Endothelial cell of umbilical vein (primary cell): ENCODE measurements around the gene SFXN2. TPM values are rescaled to one million over a fixed set of nuclear protein-coding genes. Genes with fewer than 3 reads are reported as not detected.

Experiments
- BruUV-seq: library from RNA; stranded (reverse); fragments of 400-500 nt; replicated peaks from 2 replicates; lab custom pipeline; 2021; lab: Mats Ljungman, UMichigan
- CTCF ChIA-PET: fragments of 300-600, 350-600 bp; sonication (Branson Sonifier 250); formaldehyde crosslinking; loops from one replicate; lab custom pipeline; 2021; ENCODE audit warnings: antibody characterized with exemption, inconsistent platforms; lab: Charles Lee
- POLR2A ChIA-PET: fragments of 300-600, 350-600 bp; sonication (Branson Sonifier 250); formaldehyde crosslinking; loops from one replicate; lab custom pipeline; 2021; ENCODE audit warnings: antibody characterized with exemption, inconsistent platforms; lab: Charles Lee
- DNase-seq: peaks from one replicate; pipeline ENCODE4 v3.0.0-alpha.2; 2011; ENCODE audit warnings: low read depth, low spot score
- FAIRE-seq: peaks from 2 replicates; lab custom pipeline; 2011; peaks lifted over from hg19 to GRCh38; lab: Jason Lieb, UNC
- H2AFZ ChIP-seq: 2 replicates; pipeline ENCODE4 v1.6.0; 2012; ENCODE audit warnings: low read depth, low read length, control low read depth, inconsistent platforms
- H3K27ac ChIP-seq: 2 replicates; pipeline ENCODE4 v1.5.1; 2011; ENCODE audit warnings: low read depth, mild to moderate bottlenecking, control low read depth, low read length, moderate library complexity; ENCODE audit not compliant: insufficient read depth
- H3K27me3 ChIP-seq, 2 experiments: 2 replicates each; pipeline versions ENCODE4 v1.6.0 to v1.6.1; 2011; ENCODE audit warnings: low read length in 2 of 2, mixed read lengths in 1 of 2; ENCODE audit not compliant: control insufficient read depth in 2 of 2, insufficient read depth in 2 of 2
- H3K36me3 ChIP-seq, 2 experiments: 2 replicates in 1 of 2; 3 replicates in 1 of 2; pipeline ENCODE4 v1.5.1; 2011; ENCODE audit warnings: low read length in 2 of 2, mild to moderate bottlenecking in 1 of 2, moderate library complexity in 1 of 2; ENCODE audit not compliant: control insufficient read depth in 2 of 2, insufficient read depth in 2 of 2; ENCODE audit errors: extremely low read depth in 1 of 2
- H3K4me1 ChIP-seq: 3 replicates; pipeline ENCODE4 v1.5.1; 2011; ENCODE audit warnings: mild to moderate bottlenecking, low read length; ENCODE audit not compliant: control insufficient read depth, insufficient read depth; ENCODE audit errors: extremely low read depth
- H3K4me2 ChIP-seq: 2 replicates; pipeline ENCODE4 v1.6.1; 2011; ENCODE audit warnings: low read length, control low read depth, mixed read lengths; ENCODE audit not compliant: insufficient read depth
- H3K4me3 ChIP-seq, 3 experiments: fragments of 200-600 bp in 1 of 3; sonication (generic), shearing (Covaris generic) in 1 of 3; replicated peaks in 1 of 3; 2 replicates each; pipeline ENCODE4 v1.5.1; 2011 to 2016; ENCODE audit warnings: control low read depth in 3 of 3, low read length in 3 of 3, mild to moderate bottlenecking in 2 of 3, inconsistent platforms in 1 of 3, low read depth in 1 of 3, moderate library complexity in 1 of 3; ENCODE audit not compliant: insufficient read depth in 1 of 3
- H3K79me2 ChIP-seq: 2 replicates; pipeline ENCODE4 v1.6.0; 2012; ENCODE audit warnings: low read length, inconsistent platforms; ENCODE audit not compliant: control insufficient read depth, insufficient read depth
- H3K9ac ChIP-seq: replicated peaks from 2 replicates; pipeline ENCODE3; 2011; ENCODE audit warnings: low read length, control low read depth; ENCODE audit not compliant: insufficient read depth; ENCODE audit errors: extremely low read depth
- H3K9me1 ChIP-seq: replicated peaks from 3 replicates; pipeline ENCODE4 v1.6.0; 2011; ENCODE audit warnings: mild to moderate bottlenecking, low read length; ENCODE audit not compliant: control insufficient read depth, insufficient read depth; ENCODE audit errors: extremely low read depth
- H3K9me3 ChIP-seq: replicated peaks from 2 replicates; pipeline ENCODE4 v1.5.1; 2012; ENCODE audit warnings: low read length, inconsistent platforms; ENCODE audit not compliant: control insufficient read depth, insufficient read depth
- H4K20me1 ChIP-seq: replicated peaks from 2 replicates; pipeline ENCODE3; 2011; ENCODE audit warnings: mild to moderate bottlenecking, low read length; ENCODE audit not compliant: control insufficient read depth, insufficient read depth; ENCODE audit errors: extremely low read depth
- EZH2 ChIP-seq: IDR thresholded peaks from 2 replicates; pipeline ENCODE4 v1.6.1; 2012; ENCODE audit warnings: borderline replicate concordance, low read depth, mild to moderate bottlenecking, moderate library complexity, low read length, inconsistent platforms; ENCODE audit not compliant: severe bottlenecking
- GATA2 ChIP-seq: IDR thresholded peaks from 2 replicates; pipeline ENCODE4 v1.7.0; 2011; ENCODE audit warnings: low read depth, mild to moderate bottlenecking, moderate library complexity, mixed read lengths, low read length; ENCODE audit not compliant: insufficient read length, insufficient read depth
- JUN ChIP-seq: IDR thresholded peaks from 2 replicates; pipeline ENCODE4 v1.6.1; 2011; ENCODE audit warnings: borderline replicate concordance, low read depth; ENCODE audit not compliant: insufficient read length, insufficient read depth
- MYC ChIP-seq: IDR thresholded peaks from one replicate; pipeline ENCODE4 v1.6.1; 2011; ENCODE audit warnings: mild to moderate bottlenecking, low read depth, low read length
- POLR2AphosphoS5 ChIP-seq: IDR thresholded peaks from 2 replicates; pipeline ENCODE4 v1.6.1; 2012; ENCODE audit warnings: low read depth, mild to moderate bottlenecking, control low read depth, low read length, moderate library complexity; ENCODE audit not compliant: insufficient read depth
- dilution Hi-C: fragments of 300-500 bp; cut with MboI; formaldehyde crosslinking; loops from one replicate; pipeline ENCODE4 v1.15.0; 2019; ENCODE audit warnings: low sequenced_read_pairs; ENCODE audit not compliant: extremely low pct_ligation_motif_present
- intact Hi-C: fragments of 100-400 bp; cut with micrococcal nuclease; formaldehyde crosslinking; loops from one replicate; pipeline ENCODE4 v1.10.0; 2022
- polyA plus RNA-seq, 4 experiments: library from polyadenylated mRNA; depleted of rRNA in 3 of 4; stranded (reverse) in 3 of 4; unstranded in 1 of 4; fragments of >200 nt; gene quantifications; 2 replicates each; pipeline versions ENCODE4 v1.2.1 to v1.2.3, GENCODE V29; 2011 to 2012; ENCODE audit warnings: missing spikeins in 1 of 4
- total RNA-seq: library from RNA; stranded (reverse); gene quantifications from 2 replicates; pipeline ENCODE4 v1.2.3, GENCODE V29; 2021
- TF ChIP-seq, protein P1 (sequence below): IDR thresholded peaks from 2 replicates; pipeline ENCODE4 v1.6.1; 2011; ENCODE audit not compliant: insufficient read depth, insufficient read length

The SFXN2 gene
- total and polyA plus RNA-seq, 2 donors (not counting 3 experiments of a cell fraction or from before 2014, with no cell fraction given), result 9.8 to 17.0 TPM

DNA sequence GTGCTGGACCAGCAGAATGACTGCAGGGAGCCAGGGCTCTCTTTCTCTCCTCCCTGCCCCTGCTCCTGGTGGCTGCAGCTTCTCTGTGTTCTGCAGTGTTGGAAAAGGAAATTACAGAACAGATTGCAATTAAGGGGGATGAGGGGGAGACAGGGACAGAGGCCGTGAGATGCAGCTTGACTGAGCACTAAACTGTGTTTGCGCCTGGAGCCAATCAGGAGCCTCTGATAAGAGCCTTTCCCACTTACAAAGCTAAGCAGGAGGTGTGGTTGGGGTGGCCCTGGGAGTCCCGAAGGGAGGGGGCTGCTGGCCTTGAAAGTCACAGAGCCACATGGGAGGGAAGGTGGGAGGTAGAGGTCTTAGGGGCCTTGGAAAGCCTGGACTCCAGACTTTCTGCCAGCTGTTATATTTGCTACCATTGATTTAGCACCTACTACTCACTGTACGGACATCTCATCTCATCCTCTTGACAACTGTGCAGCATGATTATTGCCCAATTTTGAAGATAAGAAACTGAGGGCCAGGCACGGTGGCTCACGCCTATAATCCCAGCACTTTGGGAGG is 43.5 kb upstream of the SFXN2 start:
- ChIA-PET CTCF (interaction anchor here (0.9 to 2.7 kb wide), 10 partner anchors 8 to 277 kb away, joined by 3 to 26 read pairs (median 6); partner anchors contain the start of gene ARL3), POLR2A (no interaction called here)
- H3K9me3 ChIP-seq, result no peaks in the 10 kb centered on the region
- H3K4me2 ChIP-seq, result no peak overlapping the region
- peaks cover 5% of the 10 kb centered on the region for H3K4me1 ChIP-seq
- dilution Hi-C loops, result no loop called here
- H3K27ac ChIP-seq, result no peak overlapping the region
- H4K20me1 ChIP-seq, result no peaks in the 10 kb centered on the region
- no peaks in the 10 kb centered on the region for H3K27me3 ChIP-seq
- TF ChIP-seq JUN (no peak), MYC (no peak), POLR2AphosphoS5 (no peak), EZH2 (no peak), GATA2 (no peak)
- TF ChIP-seq, protein P1, sequence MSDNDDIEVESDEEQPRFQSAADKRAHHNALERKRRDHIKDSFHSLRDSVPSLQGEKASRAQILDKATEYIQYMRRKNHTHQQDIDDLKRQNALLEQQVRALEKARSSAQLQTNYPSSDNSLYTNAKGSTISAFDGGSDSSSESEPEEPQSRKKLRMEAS, result no peak
- intact Hi-C loops, result no loop called here
- H3K4me3 ChIP-seq, result no peak overlapping the region
- no peaks in the 10 kb centered on the region for H3K9me1 ChIP-seq
- no peaks in the 10 kb centered on the region for H3K36me3 ChIP-seq
- no peak for DNase-seq
- BruUV-seq, result no TSS peak
- no peak overlapping the region for H3K9ac ChIP-seq
- H3K79me2 ChIP-seq, result no peaks in the 10 kb centered on the region
- FAIRE-seq, result no peak
- H2AFZ ChIP-seq, result no peak overlapping the region
